Stimulated activated CD4-positive, alpha-beta T cell treated with anti-CD3 and anti-CD28 coated beads, TNF-alpha, amount 100 ng/mL, for 48 hours (primary cell): ENCODE measurements around the gene SLC35F5.
"Not testable (repeated sequence)": the region's sequence is repeated elsewhere in the genome, so short reads cannot be mapped to it uniquely, and the experiment has no call there.

Experiments
- DNase-seq, 3 donors: peaks; one replicate each; pipeline ENCODE4 v3.0.0-alpha.2; 2020; ENCODE audit warnings: low read depth in 3 of 3

The SLC35F5 gene

DNA sequence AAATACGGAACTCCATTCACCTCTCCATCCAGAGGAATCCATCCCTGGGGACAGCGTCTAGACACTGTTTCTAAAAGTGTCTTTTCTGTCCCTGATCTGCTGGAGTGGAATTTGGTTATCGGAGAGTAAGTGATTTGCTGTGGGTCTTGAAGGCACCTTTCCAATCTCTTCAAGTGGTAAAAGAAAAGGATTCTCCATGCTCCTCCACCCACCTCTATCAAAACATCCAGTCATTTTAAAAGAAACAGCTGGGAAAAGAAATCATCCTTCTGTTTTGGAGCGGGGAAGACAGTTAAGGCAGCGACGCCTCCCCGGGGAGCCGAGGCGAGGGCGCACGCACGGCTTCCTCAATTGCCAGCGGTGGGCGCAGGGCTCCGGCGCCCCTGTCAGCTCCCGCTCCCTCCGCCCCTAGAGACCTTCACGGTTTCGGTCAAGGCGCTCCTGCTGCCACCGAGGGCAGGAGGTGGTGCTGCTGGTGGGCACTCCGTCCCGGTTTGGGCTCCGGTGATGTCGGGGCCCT lies 547 bp downstream of the SLC35F5 start:
- peak in 1 of 3 donors; percentile 31 for DNase-seq

DNA sequence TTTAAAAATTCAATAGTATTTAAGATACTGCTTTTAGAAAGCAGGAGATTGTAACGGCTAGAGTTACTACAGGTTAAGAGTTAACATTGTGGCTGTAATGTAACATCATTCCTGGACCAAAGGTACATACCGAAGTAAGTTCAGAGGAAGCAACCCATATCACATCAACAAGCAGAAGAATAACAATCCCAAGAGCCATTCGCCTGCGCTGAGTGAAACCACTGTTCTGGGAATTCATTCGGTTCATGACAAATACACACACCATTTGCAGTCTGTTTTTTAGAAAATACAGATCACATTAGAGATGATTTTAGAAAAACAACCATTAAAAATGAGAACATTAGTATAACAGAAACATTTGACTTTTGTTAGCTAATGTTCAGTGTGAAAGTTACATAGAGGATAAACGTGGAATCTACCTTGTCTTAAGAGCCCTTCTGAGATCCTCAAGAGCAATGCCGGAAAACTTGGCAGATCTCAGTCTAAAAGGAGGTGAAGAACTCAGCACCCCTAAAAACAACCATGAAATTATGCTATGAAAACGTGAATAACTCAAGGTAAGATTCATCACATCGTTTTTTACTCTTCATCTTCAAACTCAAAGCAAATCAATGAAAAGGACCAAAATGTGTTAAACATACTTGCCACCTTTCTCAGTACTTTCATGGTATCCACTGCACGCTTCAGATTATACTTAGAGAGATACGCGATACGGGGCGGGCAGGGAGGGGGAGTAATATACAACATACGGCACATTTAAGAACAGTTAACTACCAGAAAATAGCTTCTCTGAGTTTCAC lies 1.2 kb downstream of the SLC35F5 start:
- no peak for DNase-seq

DNA sequence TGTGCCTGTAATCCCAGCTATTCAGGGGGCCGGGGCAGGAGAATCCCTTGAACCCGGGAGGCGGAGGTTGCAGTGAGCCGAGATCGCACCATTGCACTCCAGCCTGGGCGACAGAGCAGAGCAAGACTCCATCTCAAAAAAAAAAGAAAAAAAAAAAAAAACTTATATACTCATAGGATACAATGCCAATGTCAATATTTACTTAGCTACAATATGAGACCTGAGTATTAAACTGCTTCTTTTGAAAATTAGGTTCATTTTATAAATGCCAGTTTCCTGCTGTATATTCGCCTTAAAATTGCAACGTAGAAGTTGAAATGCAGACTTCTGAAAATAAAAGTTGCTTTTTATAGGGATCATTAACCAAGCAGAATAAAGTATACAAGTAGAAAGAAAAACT lies 2.3 kb downstream of the SLC35F5 start:
- DNase-seq: no peak

DNA sequence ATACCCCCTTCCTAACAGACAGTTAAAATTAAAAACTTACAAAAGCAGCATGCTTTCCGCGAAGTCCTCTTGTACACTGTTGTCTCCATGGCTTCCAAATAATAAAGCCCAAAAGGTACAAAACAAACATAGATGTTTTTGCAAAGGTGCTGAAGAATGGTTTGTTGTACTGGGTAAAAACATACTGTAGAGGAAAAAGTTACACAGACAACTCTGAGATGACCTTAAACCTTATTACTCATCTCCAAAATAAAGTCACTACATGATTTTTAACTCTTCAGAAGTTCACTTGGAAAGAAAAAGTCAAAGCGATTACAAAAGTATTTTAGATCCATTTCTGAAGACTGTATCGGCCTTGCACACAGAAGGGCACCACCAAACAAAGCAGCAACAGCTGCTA lies 6.1 kb downstream of the SLC35F5 start:
- DNase-seq: no peak

DNA sequence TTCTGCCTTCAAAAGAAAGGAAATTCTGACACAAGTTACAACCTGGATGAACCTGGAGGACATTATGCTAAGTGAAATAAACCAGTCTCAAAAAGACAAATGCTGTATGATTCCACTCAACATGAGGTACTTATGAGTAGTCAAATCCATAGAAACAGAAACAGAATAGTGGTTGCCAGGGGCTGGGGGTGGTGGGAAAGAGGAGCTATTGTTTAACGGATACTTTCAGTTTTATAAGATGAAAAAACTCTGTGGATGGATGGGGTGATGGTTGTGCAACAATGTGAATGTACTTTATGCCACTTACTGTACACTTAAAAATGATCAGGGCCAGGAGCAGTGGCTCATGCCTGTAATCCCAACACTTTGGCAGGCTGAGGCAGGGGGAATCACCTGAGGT lies 15.4 kb downstream of the SLC35F5 start:
- no peak for DNase-seq

DNA sequence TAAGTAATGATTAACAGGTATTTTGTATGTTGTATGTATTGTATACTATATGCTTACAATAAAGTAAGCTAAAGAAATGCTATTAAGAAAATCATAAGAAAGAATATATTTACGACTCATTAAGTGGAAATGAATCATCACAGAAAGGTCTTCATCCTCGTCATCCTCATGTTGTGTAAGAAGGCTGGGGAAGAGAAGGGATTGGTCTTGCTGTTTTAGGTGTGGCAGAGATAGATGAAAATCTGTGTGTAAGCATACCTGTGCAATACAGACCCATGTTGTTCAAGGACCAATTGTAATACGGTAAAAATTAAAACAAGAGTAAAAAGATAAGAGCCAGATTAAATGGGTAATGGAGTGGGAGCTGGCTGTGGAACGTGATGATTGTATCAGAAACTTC lies 16.6 kb downstream of the SLC35F5 start:
- no peak for DNase-seq

DNA sequence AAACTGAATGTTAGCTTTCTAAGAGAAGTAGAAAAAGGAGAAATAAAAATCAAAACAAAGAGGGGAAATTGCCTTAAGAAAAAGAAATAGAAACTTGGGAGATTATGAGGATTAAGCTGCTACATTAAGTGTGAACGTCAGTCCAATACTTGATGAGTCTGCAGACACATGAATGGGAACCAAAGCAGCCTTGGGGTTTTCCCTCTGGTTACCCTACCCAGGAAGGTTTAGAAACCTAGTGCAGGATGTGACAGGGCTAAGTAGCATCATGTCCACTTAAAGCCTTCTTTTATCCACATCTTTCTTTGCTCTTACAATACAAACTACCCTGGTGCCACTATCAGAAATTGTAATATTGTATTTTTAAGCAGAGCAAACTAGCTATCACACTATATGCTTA lies 22.3 kb downstream of the SLC35F5 start:
- DNase-seq: no peak

DNA sequence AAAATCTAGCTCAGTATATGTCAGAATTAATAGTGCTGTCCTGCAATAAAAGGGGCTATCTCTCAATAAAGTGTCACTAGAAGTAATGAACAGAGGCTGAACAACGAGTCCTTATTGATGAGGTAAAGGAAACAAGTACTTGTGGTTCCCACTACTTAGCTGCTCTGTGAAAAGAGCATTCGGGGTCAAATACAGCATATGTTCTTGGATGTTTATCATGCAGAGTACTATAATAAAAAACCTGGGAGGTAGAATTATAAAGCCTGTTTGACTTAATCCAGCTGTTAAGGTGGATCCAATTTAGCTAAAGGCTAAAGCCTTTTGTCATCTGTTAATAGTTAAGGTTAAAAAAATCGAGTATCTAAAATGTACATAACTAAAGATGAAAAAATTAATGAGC lies 32.4 kb downstream of the SLC35F5 start:
- DNase-seq: no peak

DNA sequence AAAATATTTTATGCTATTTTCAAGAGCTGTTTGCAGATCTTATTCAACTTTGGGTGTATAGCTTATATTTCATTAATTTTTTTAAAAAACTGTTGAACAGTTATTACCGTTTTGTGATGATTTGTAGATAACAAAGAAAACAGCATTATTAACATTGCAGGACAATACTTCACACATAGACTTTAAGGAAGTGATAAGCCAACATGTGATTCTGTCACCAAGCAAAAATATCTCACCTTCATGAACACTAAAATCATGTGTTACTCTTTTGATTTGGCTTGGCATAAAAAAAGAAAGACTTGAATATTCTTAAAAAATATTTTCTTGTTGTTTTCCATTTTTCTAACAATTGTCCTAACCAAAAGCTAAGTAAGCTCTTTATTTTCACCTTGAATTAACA lies 33.0 kb downstream of the SLC35F5 start:
- DNase-seq: no peak

DNA sequence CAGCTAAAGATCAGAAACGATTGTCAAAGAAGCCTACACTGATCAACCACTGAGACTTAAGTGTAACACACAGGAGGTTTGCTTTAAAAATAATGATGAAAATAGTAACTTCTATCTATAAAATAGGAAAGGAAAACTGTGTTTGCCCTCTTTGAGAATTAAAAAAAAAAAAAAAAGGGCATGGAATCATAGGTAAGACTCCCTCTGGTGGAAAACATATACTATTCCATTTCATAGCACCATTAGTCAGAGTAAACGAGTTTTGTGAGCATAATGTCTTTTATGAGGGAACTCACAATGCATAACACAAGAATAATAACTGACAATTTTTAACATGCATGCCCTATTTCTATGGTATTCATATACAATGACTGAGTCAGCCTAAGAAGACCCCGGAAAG lies 36.3 kb downstream of the SLC35F5 start:
- DNase-seq: no peak

DNA sequence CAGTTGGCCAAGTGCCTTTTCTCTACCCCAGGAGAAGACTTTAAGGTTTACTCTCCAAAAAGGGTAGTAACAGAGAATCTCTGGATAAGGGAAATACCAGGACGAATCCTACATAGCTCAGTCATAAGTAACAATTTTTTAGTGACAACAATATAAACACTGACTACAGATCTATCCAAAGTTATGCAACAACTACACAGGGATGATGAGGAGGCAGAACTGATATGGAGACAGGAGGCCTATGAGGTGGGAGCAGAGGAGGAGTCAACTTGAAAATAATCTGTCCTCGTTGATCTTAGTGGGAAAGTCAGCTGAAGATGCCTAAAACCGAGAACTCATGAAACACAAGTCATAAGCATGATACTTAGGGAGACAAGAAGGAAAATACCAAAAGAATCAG lies 40.2 kb downstream of the SLC35F5 start:
- no peak for DNase-seq

DNA sequence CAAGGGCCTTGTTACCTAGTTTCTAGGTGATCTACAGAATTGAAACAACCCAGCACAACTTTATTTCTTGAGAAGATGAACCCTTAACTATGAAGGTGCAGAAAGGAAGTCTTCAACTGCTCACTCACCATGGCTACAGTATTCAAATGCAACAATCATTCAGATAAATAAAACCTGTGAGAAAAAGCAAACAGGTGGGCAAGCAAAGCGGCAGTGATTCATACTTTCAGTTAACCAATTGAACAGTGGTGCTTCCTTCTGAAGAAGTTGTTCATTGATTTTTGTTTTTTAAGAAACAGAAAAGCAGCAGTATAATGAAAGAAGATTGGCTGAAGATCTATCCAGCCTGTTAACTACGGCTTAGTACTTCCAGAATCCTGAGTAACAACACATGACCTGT lies 43.5 kb downstream of the SLC35F5 start:
- DNase-seq: no peak

DNA sequence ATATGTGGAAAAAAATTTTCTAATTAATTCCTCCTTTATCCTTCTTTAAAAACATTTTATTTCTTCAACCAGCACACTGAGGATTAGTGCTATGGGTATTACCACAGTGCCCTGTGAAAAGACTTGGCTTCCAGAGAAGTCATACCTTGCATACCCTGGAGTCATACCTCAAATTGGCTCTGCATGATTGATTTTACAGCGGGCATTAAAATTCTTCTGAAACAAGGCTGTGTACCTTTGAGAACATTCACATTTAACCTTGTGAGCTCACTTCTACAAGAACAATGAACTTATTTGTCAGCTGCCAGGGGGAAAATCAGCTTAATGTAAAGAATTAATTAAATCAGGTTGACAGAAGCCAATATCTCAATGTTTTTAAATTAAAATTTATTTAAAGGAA lies 44.6 kb downstream of the SLC35F5 start:
- no peak for DNase-seq

DNA sequence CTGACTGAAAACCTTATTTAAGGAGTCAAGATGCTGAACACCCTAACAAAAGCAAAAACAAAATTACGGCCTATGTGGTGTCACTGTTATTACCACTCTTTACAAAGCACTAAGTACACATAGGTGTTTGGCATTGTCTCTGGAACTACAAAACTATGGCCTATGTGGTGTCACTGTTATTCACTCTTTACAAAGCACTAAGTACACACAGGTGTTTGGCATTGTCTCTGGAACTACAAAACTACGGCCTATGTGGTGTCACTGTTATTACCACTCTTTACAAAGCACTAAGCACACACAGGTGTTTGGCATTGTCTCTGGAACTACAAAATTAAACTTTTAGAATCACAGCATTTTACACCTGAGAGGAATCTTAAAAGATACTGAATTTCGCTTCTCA lies 47.4 kb downstream of the SLC35F5 start:
- no peak for DNase-seq

DNA sequence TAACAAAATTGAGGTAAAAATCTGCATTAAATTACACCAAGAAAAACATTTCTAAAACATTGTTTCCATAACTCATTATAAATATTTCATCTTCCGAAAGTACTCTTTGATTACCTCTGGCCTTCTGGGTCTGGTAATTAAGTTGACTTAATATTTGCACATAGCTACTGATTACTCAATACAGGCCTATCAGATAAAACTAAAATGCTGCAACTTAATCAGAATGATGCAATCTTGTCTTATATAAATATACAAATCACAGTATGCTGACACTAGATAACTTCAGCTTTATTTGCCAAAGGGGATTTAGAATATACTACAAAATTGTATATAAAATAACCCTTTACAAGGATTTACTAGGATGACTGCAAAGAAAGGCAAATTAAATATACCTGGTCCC lies 49.3 kb downstream of the SLC35F5 start:
- DNase-seq: no peak

DNA sequence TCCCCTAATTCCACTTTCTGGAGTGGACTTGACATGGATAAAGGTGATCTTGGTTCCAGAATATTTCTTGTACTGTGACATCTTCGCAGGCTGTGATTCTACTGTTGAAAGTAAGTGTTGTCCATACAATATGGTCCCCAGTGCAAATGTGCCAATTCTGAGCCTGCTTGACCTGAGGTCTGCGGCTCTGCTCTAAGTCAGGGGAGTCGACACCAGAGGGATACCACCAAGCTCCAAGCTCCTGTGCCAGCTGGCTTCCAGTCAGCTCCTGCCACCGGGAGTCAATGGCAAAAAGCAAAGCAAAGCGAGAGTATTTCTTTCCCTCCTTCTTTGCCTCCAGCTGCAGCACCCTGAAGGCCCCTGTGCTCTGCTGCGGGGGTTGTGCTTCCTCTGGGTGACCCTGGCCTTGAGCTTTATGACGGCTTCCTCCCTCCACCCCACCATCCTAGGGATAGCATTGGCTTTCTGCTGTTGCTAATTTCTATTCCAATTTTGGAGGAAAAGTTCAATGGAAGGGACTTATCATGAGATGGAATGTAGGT lies 50.4 kb downstream of the SLC35F5 start:
- no peak for DNase-seq

DNA sequence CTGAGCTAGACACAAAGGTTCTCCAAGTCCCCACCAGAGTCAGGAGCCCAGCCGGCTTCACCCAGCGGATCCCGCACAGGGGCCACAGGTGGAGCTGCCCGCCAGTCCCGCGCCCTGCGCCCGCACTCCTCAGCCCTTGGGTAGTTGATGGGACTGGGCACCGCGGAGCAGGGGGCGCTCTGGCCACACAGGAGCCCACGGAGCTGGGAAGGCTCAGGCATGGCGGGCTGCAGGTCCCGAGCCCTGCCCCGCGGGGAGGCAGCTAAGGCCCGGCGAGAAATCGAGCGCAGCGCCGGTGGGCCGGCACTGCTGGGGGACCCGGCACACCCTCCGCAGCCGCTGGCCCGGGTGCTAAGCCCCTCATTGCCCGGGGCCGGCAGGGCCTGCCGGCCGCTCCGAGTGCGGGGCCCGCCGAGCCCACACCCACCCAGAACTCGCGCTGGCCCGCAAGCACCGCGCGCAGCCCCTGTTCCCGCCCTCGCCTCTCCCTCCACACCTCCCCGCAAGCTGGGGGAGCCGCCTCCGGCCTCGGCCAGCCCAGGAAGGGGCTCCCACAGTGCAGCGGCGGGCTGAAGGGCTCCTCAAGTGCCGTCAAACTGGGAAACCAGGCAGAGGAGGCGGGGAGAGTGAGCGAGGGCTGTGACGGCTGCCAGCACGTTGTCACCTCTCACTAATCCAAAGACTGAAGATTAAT lies 52.0 kb downstream of the SLC35F5 start:
- DNase-seq: not testable (repeated sequence)

DNA sequence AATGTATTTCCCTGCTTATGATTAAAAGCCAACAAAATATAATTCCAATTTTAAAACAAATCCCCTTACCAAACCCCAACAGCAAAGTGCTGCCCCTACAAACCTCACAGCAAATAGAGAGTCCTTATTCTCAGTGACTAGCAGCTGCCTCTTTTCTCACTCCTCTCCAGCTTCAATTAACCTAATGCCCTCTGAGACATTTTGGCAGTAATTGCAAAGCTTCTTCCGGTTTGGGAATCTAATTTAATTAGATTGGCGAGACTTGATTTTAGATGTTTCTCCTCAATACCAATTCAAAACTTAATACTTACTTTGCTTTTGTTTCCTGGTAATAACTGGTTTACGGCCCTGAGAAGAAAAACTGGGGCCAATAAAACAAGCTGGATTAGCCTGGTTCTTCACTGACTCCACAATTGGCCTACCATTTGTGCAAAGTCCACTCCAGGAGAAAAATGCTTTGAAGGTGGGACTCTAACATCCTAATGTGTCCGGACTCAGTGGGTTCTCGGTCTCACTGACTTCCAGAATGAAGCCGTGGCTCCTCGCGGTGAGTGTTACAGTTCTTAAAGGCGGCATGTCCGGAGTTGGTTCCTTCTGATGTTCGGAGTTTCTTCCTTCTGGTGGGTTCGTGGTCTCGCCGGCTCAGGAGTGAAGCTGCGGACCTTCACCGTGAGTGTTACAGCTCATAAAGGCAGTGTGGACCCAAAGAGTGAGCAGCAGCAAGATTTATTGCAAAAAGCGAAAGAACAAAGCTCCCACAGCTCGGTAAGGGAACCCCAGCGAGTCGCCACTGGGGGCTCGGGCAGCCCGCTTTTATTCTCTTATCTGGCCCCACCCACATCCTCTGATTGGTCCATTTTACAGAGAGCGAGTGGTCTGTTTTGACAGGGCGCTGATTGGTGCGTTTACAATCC lies 52.8 kb downstream of the SLC35F5 start:
- DNase-seq: no peak

DNA sequence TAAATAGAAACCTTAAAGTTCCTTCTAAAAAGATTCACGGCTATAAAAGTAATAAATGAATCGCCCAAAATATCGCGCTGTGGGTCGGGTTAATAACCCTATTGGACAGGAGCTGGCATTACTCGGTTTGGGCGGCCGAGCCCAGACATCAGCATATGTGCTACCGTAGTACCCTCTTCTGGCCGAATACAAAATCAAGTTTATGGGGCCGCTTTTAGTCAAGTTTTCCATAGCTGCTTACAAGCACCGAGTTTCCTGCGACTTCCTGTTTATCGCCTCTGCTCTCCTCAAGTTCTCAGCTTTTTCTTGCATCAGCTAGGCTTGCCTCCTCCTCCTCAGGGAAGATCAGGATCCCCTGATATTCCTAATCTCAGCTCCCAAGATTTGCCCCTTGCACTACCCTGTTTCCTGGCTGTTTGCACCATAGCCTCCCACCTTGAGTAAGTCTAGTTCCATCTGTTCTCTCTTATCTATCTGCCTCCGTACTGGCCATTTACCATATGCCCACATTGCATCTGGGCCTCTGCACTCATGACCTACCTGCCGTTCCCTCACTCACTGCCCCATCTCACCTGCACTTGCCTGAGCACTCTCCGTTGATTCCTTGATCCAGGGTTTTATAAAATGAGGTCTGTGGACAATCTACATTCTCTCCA lies 56.1 kb downstream of the SLC35F5 start:
- DNase-seq: peak in 2 of 3 donors; percentile 21 to 35

DNA sequence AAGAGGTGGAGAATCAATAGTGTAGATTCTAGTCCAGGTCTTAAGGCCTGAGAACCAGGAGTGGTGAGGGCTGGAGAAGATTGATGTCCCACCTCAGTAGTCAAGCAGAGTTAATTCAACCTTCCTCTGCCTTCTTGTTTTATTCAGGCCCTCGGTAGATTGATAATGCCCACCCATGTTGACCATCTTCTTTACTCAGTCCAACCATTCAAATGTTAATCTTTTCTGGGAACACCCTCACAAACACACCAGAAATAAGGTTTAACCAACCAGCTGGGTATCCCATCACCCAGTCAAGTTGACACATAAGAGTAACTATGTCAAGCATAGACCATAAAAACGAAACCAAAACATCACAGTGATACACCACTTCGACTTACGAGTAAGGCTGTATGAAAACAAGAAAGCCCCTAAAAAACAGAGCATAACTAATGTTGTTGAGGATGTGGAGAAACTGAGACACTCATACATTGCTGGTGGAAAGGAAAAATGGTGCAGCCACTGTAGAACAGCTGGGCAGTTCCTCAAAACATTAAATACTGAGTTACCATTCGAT lies 57.5 kb downstream of the SLC35F5 start:
- no peak for DNase-seq

DNA sequence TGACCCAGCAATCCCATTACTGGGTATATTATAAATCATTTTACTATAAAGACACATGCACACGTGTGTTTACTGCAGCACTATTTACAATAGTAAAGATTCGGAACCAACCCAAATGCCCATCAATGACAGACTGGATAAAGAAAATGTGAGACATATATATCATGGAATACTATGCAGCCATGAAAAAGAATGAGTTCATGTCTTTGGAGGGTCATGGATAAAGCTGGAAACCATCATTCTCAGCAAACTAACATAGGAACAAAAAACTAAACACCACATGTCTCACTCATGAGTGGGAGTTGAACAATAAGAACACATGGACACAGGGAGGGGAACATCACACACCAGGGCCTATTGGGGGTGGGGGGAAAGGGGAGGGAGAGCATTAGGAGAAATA lies 58.2 kb downstream of the SLC35F5 start:
- not testable (repeated sequence) for DNase-seq
